Epithelial cell of proximal tubule (primary cell): ENCODE data around the gene AFTPH. TPM values are rescaled to one million over a fixed set of nuclear protein-coding genes. Genes with fewer than 3 reads are reported as not detected.

Experiments used
- DNase-seq: peaks from one replicate; pipeline ENCODE4 v3.0.0-alpha.2; 2011; ENCODE audit warnings: low read depth
- H3K4me3 ChIP-seq: 2 replicates; pipeline ENCODE4 v1.5.1; 2011; ENCODE audit warnings: low read depth, mild to moderate bottlenecking, low read length
- CTCF ChIP-seq: conservative IDR thresholded peaks from 2 replicates; pipeline ENCODE4 v1.5.1; 2012; ENCODE audit warnings: low read depth, mild to moderate bottlenecking, low read length
- total RNA-seq: library from RNA; depleted of rRNA; stranded (reverse); fragments of >200 nt; gene quantifications from 2 replicates; pipeline ENCODE4 v1.2.3, GENCODE V29; 2015

The AFTPH gene
- total RNA-seq, 1 donor from 2014 or later, result 12.1 TPM

GRCh38 chr2:64612575-64613195, 88.6 kb downstream of the AFTPH start:
- H3K4me3 ChIP-seq, result no peak overlapping the region
- TF ChIP-seq CTCF, result no peak
- DNase-seq, result no peak

- no peak for TF ChIP-seq CTCF
- H3K4me3 ChIP-seq, result no peak overlapping the region
- no peak for DNase-seq
Observed at GRCh38 chr2:64613276-64613675, 89.1 kb downstream of the AFTPH start.

GRCh38 chr2:64615192-64615763, 91.2 kb downstream of the AFTPH start:
- no peak for TF ChIP-seq CTCF
- no peak overlapping the region for H3K4me3 ChIP-seq
- DNase-seq, result no peak

- peak; percentile 2 for TF ChIP-seq CTCF
- DNase-seq, result no peak
- no peak overlapping the region for H3K4me3 ChIP-seq
Observed at GRCh38 chr2:64615844-64616536, 91.9 kb downstream of the AFTPH start.

- H3K4me3 ChIP-seq, result no peak overlapping the region
- no peak for TF ChIP-seq CTCF
- DNase-seq, result no peak
Observed at GRCh38 chr2:64617631-64618151, 93.6 kb downstream of the AFTPH start.

GRCh38 chr2:64620661-64621060, 96.5 kb downstream of the AFTPH start:
- DNase-seq, result no peak
- TF ChIP-seq CTCF, result no peak
- H3K4me3 ChIP-seq, result no peak overlapping the region
